HG03045 (cell line): ENCODE data around the gene OR5H1.
"Not testable (repeated sequence)": the region's sequence is repeated elsewhere in the genome, so short reads cannot be mapped to it uniquely, and the experiment has no call there.

Experiments
- ATAC-seq: cut with Tn5 transposase; IDR thresholded peaks from one replicate; pipeline ENCODE4 v1.9.1; 2021; ENCODE audit warnings: mild to moderate bottlenecking, moderate library complexity; ENCODE audit not compliant: unreplicated experiment

Gene OR5H1

GRCh38 chr3:98130421-98130820 is at the start of gene OR5H1:
TSS of gene OR5H1 (plus strand) at chr3:98130721. CDS start at chr3:98132698, 1,977 bp downstream.
- no peak for ATAC-seq

GRCh38 chr3:98086873-98087272 is 43.6 kb upstream of the OR5H1 start, which contains the start of gene OR5AC2:
TSS of gene OR5AC2 (plus strand) at chr3:98087173. CDS start at chr3:98087173, 0 bp downstream.
- no peak for ATAC-seq

GRCh38 chr3:98095882-98096281 is 34.6 kb upstream of the OR5H1 start:
- no peak for ATAC-seq

GRCh38 chr3:98099848-98100247 is 30.7 kb upstream of the OR5H1 start:
- no peak for ATAC-seq

- ATAC-seq, result no peak
Measured at GRCh38 chr3:98108162-98108561, 22.4 kb upstream of the OR5H1 start.

GRCh38 chr3:98109807-98110549 is 20.5 kb upstream of the OR5H1 start:
- ATAC-seq, result no peak

GRCh38 chr3:98110550-98110908 is 20.0 kb upstream of the OR5H1 start:
- ATAC-seq, result no peak

- ATAC-seq, result no peak
Measured at GRCh38 chr3:98114264-98114663, 16.3 kb upstream of the OR5H1 start.

GRCh38 chr3:98115717-98116116 is 14.8 kb upstream of the OR5H1 start:
- ATAC-seq, result no peak

- ATAC-seq, result no peak
Measured at GRCh38 chr3:98136631-98137030, 6.1 kb downstream of the OR5H1 start.

- not testable (repeated sequence) for ATAC-seq
Measured at GRCh38 chr3:98137826-98138557, 7.5 kb downstream of the OR5H1 start.

GRCh38 chr3:98140531-98140930 is 10.0 kb downstream of the OR5H1 start:
- no peak for ATAC-seq

- no peak for ATAC-seq
Measured at GRCh38 chr3:98147179-98147578, 16.7 kb downstream of the OR5H1 start, which contains the start of gene OR5H14. TSS of gene OR5H14 (plus strand) at chr3:98147479. CDS start at chr3:98149386, 1,907 bp downstream.

- ATAC-seq, result no peak
Measured at GRCh38 chr3:98148751-98149150, 18.2 kb downstream of the OR5H1 start.

GRCh38 chr3:98149456-98149855 is 18.9 kb downstream of the OR5H1 start:
- ATAC-seq, result not testable (repeated sequence)

- no peak for ATAC-seq
Measured at GRCh38 chr3:98151241-98151640, 20.7 kb downstream of the OR5H1 start.

- ATAC-seq, result no peak
Measured at GRCh38 chr3:98166396-98166795, 35.9 kb downstream of the OR5H1 start, which contains the start of gene OR5H15. TSS of gene OR5H15 (plus strand) at chr3:98166696. CDS start at chr3:98168700, 2,004 bp downstream.

GRCh38 chr3:98171071-98171470 is 40.5 kb downstream of the OR5H1 start:
- ATAC-seq, result no peak

GRCh38 chr3:98172621-98173020 is 42.1 kb downstream of the OR5H1 start:
- ATAC-seq, result no peak

GRCh38 chr3:98180319-98180890 is 49.9 kb downstream of the OR5H1 start:
- ATAC-seq, result no peak

- no peak for ATAC-seq
Measured at GRCh38 chr3:98182196-98182595, 51.7 kb downstream of the OR5H1 start.

GRCh38 chr3:98185180-98185579 is 54.7 kb downstream of the OR5H1 start:
- ATAC-seq, result no peak
